Osteocyte (in vitro differentiated cells): Measurements from ENCODE around the gene CFHR3. TPM values are rescaled to one million over a fixed set of nuclear protein-coding genes. Genes with fewer than 3 reads are reported as not detected.
"Not testable (repeated sequence)": the region's sequence is repeated elsewhere in the genome, so short reads cannot be mapped to it uniquely, and the experiment has no call there.

Experiments used
- DNase-seq: peaks from one replicate; pipeline ENCODE4 v3.0.0; 2021; ENCODE audit warnings: mixed read lengths; ENCODE audit not compliant: unreplicated experiment; ENCODE audit errors: extremely low spot score
- H3K27ac Mint-ChIP-seq: one replicate; pipeline ENCODE4 v1.8.0; 2021; ENCODE audit warnings: mild to moderate bottlenecking, mixed read lengths; ENCODE audit not compliant: unreplicated experiment
- H3K27me3 Mint-ChIP-seq: one replicate; pipeline ENCODE4 v1.8.0; 2021; ENCODE audit warnings: mixed read lengths; ENCODE audit not compliant: unreplicated experiment
- H3K36me3 Mint-ChIP-seq: one replicate; pipeline ENCODE4 v1.8.0; 2021; ENCODE audit warnings: mixed read lengths; ENCODE audit not compliant: unreplicated experiment
- H3K4me1 Mint-ChIP-seq: one replicate; pipeline ENCODE4 v1.8.0; 2021; ENCODE audit warnings: mixed read lengths; ENCODE audit not compliant: unreplicated experiment
- H3K4me3 Mint-ChIP-seq: one replicate; pipeline ENCODE4 v1.8.0; 2021; ENCODE audit warnings: mild to moderate bottlenecking, moderate library complexity, mixed read lengths; ENCODE audit not compliant: unreplicated experiment
- H3K9me3 Mint-ChIP-seq: one replicate; pipeline ENCODE4 v1.8.0; 2021; ENCODE audit warnings: mixed read lengths; ENCODE audit not compliant: unreplicated experiment
- CTCF ChIP-seq: fragments of 200-600 bp; sonication (generic); IDR thresholded peaks from 2 replicates; pipeline ENCODE4 v1.5.0; 2021; ENCODE audit warnings: antibody characterized with exemption, mild to moderate bottlenecking, moderate library complexity
- total RNA-seq: library from RNA; stranded (reverse); gene quantifications from 2 replicates; pipeline ENCODE4 v1.2.1, GENCODE V29; 2021

The CFHR3 gene
- total RNA-seq, 1 donor from 2014 or later: 0.54 TPM

DNA sequence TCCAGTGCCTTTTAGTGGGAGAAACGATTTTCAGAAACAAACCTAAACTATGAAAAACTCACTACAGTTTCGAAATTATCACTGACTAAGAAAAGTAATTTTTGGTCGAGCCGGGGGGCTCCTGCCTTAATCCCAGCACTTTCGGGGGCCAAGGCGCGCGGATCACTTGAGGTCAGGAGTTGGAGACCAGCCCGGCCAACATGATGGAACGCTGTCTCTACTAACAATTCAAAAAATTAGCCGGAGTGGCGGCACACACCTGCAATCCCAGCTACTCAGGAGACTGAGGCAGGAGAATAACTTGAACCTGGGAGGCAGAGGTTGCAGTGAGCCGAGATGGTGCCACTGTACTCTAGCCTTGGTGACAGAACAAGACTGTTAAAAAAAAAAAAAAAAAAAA is 3.0 kb downstream of the CFHR3 start:
- no peak overlapping the region for H3K27ac Mint-ChIP-seq
- no peak overlapping the region for H3K4me3 Mint-ChIP-seq
- no peaks in the 10 kb centered on the region for H3K36me3 Mint-ChIP-seq
- peaks cover 22% of the 10 kb centered on the region for H3K27me3 Mint-ChIP-seq
- H3K4me1 Mint-ChIP-seq: no peaks in the 10 kb centered on the region
- TF ChIP-seq CTCF: no peak
- H3K9me3 Mint-ChIP-seq: no peaks in the 10 kb centered on the region
- no peak for DNase-seq

GRCh38 chr1:196779093-196779492 is 4.5 kb downstream of the CFHR3 start:
- Mint-ChIP-seq H3K4me3 (no peak overlapping the region), H3K9me3 (no peaks in the 10 kb centered on the region), H3K27ac (no peak overlapping the region), H3K36me3 (peaks cover 1% of the 10 kb centered on the region), H3K4me1 (no peaks in the 10 kb centered on the region), H3K27me3 (peaks cover 18% of the 10 kb centered on the region)
- TF ChIP-seq CTCF: no peak
- DNase-seq: no peak

GRCh38 chr1:196791252-196791651 is 16.6 kb downstream of the CFHR3 start:
- not testable (repeated sequence) for H3K27me3 Mint-ChIP-seq, H3K4me1 Mint-ChIP-seq, H3K27ac Mint-ChIP-seq, H3K9me3 Mint-ChIP-seq, DNase-seq, H3K36me3 Mint-ChIP-seq, H3K4me3 Mint-ChIP-seq

DNA sequence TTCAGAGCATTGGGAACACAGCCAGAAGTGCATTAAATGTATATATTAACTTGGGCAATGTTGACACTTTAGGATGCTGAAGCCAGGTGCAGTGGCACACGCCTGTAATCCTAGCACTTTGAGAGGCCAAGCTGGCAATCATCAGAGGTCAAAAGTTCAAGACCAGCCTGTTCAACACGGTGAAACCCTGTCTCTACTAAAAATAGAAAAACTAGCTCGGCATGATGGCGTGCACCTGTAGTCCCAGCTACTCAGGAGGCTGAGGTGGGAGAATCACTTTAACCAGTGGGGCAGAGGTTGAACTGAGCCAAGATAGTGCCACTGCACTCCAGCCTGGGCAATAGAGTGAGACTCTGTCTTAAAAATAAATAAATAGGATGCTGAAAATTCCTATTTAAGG is 19.5 kb downstream of the CFHR3 start:
- not testable (repeated sequence) for H3K27ac Mint-ChIP-seq, H3K4me3 Mint-ChIP-seq, H3K36me3 Mint-ChIP-seq, H3K4me1 Mint-ChIP-seq, DNase-seq, H3K9me3 Mint-ChIP-seq
- peaks cover 15% of the 10 kb centered on the region for H3K27me3 Mint-ChIP-seq

- Mint-ChIP-seq H3K4me3 (no peak overlapping the region), H3K27me3 (peaks cover 15% of the 10 kb centered on the region), H3K27ac (no peak overlapping the region), H3K9me3 (peaks cover 5% of the 10 kb centered on the region), H3K36me3 (no peaks in the 10 kb centered on the region), H3K4me1 (no peaks in the 10 kb centered on the region)
- TF ChIP-seq CTCF: no peak
- DNase-seq: no peak
Observed at GRCh38 chr1:196797891-196798290, 23.3 kb downstream of the CFHR3 start.

GRCh38 chr1:196801920-196802319 is 27.3 kb downstream of the CFHR3 start:
- H3K27me3 Mint-ChIP-seq: peaks cover 18% of the 10 kb centered on the region
- not testable (repeated sequence) for H3K4me1 Mint-ChIP-seq, H3K9me3 Mint-ChIP-seq, H3K27ac Mint-ChIP-seq, DNase-seq, H3K4me3 Mint-ChIP-seq, H3K36me3 Mint-ChIP-seq
